Body of pancreas (tissue), 4 donors: ENCODE results near the gene CEP170.

Experiments used
- CTCF ChIP-seq, 7 experiments: fragments of 450-650 bp in 4 of 7; fragments of 200-600 bp in 3 of 7; sonication (generic) in 3 of 7; IDR thresholded peaks; one replicate each; pipeline ENCODE4 v1.5.1; 2016 to 2019; ENCODE audit warnings: antibody characterized with exemption in 7 of 7
- POLR2A ChIP-seq, 3 donors: fragments of 450-650 bp; IDR thresholded peaks; one replicate each; pipeline ENCODE4 v1.6.1; 2016; ENCODE audit warnings: antibody characterized with exemption in 3 of 3, mild to moderate bottlenecking in 2 of 3

GRCh38 chr1:243234978-243235647 is 20.0 kb downstream of the CEP170 start:
- TF ChIP-seq POLR2A (IDR thresholded peaks at IDR 0.05) (no peak), CTCF (IDR thresholded peaks at IDR 0.05) (no peak)
